ENCODE results near the gene ACVR1B. TPM values are rescaled to one million over a fixed set of nuclear protein-coding genes. Genes with fewer than 3 reads are reported as not detected.

ACVR1B gene
- total RNA-seq, result 8.1 and 9.6 TPM in 2 replicates
- 14.2 TPM for polyA plus RNA-seq (2012)

DNA sequence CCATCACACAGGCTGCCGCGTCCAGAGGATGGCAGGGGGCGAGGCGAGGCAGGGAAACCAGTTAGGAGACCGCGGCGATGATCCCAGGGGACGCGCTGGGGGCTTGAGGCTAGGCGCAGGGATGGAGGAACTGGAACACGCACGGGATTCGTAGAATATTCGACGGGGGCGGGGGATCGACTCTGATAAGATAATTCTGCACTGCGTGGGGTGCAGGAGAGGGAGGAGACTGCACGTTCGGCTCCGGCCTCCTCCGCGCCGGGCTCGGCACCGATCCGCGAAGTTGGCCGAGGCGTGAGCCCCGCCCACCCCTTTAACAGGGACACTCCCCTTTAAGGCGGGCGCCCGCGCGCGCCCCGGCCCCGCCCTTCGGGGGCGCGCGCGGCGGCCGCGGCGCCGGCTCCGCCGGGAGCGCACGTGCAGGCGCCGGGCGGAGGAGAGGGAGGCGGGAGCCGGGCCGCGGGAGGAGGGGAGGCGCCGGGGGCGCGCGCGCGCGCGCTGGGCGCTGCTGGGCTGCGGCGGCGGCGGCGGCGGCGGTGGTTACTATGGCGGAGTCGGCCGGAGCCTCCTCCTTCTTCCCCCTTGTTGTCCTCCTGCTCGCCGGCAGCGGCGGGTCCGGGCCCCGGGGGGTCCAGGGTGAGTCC, at the start of gene ACVR1B:
Gene ACVR1B, plus strand, starts transcription at position 501 of the 644 bp plus-strand sequence. Its CDS starts 45 bp downstream, at position 546.
- DNase-seq (ENCODE audit: low read depth), result peak; percentile 87

DNA sequence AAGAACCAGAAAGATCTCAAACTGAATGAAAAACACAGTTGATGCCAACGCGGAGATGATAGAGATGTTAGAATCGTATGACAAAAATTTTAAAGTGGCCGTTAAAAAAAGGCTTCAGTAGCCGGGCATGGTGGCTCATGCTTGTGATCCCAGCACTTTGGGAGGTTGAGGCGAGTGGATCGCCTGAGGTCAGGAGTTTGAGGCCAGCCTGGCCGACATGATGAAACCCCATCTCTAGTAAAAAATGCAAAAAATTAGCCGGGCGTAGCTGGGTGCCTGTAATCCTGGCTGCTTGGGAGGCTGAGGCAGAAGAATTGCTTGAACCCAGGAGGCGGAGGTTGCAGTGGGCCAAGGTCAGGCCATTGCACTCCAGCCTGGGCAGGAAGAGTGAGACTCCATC, 49.6 kb upstream of the ACVR1B start:
- no peak for DNase-seq (ENCODE audit: low read depth)

DNA sequence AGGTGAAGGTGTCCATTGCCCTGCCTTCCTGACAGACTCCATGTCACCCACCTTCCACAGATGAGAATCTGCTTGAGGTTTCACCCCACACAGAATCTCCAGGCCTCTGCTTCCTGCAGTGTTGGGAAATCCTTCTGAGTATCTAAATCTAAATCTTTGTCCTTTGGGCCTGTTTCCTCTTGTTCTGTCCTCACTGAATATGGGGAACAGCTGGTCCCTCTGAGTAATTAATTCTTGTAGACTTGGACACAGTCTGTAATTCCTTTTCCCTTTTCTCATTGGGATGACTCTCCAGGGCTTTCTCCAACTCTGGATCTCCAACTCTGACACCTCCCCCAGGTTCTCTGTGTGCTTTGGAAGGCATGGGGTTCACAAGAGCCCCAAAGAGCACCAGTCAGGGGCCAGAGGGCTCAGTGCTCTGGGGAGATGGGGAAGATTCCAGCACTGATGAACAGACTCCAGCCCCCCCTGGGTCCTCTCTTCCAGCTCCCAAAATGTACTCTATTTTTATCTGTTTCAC, 46.5 kb upstream of the ACVR1B start:
- peak; percentile 70 for DNase-seq (ENCODE audit: low read depth)

DNA sequence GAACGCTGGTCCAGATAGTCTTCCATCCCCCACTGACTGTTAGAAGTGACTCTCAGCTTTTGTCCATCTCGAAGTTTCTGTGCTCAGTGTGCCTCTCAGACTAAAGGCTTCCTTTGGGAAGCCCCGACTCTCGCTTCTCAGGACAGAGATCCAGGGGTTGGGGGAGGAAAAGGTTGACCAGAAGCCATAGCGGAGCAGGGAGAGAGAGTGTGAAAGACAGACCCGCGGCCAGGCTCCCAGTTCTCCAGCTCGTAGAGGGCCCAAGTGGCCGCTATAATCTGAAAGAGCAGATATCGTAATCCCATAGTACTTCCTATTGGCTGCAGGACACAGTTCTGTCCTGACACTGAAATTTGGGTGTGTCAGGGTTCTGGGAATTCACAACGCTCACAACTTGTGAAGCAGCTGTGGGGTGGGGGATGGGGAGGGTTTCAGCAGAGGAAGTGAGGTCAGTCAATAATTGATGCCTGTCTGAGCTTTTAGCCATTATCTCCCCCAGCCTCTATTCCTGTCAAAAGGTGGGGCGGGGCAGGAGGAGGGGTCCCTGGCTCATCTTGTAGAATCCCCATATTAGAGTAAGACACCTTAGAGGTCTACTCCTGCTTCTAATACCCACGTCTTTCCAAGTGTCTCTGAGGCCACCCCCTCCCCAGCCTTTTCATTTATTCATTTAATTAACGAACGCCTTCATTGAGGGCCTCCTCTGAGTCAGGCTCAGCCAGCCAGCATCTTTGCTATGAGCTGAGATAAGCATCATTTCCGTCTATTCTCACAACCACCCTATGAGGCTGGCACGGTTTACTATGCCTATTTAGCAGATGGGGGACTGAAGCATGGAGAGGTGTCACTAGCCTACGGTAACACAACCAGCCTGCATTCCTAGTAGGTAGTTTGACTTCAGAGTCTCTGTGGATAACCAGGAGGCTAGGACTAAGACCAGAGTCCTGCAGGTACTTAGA, 45.7 kb upstream of the ACVR1B start:
- DNase-seq (ENCODE audit: low read depth), result peak; percentile 90

DNA sequence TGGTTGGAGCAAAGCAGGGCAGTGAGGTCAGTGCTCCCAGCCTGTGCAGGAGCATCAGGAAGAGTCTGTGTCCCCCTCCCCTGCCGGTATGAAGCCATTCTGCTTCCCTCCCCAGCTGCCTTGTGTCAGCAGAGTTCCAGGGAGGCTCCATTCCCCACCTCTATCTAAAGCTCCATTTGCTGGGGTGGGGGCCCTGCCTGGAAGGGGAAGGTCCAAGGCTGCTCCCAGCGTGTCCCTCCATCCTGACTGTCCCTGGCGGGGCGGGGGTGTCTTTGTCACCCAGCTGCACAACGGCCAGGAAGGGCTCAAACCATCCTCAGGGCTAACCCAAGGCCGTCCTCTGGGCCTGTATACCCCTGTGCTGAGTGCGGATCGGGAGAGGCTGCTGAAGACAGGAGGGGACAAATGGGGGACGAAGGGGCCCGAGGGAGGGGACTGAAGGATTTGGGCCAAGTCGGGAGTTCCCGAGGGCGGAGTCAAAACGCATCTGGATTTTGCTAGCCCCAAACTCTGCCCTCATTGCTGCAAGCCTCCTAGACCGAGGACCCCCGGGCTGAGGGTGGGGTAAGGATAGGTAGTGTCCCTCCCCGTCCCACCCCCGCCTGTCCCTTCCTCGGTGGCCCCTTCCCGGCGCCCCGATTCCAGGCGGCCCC, 44.9 kb upstream of the ACVR1B start:
- no peak for DNase-seq (ENCODE audit: low read depth)

DNA sequence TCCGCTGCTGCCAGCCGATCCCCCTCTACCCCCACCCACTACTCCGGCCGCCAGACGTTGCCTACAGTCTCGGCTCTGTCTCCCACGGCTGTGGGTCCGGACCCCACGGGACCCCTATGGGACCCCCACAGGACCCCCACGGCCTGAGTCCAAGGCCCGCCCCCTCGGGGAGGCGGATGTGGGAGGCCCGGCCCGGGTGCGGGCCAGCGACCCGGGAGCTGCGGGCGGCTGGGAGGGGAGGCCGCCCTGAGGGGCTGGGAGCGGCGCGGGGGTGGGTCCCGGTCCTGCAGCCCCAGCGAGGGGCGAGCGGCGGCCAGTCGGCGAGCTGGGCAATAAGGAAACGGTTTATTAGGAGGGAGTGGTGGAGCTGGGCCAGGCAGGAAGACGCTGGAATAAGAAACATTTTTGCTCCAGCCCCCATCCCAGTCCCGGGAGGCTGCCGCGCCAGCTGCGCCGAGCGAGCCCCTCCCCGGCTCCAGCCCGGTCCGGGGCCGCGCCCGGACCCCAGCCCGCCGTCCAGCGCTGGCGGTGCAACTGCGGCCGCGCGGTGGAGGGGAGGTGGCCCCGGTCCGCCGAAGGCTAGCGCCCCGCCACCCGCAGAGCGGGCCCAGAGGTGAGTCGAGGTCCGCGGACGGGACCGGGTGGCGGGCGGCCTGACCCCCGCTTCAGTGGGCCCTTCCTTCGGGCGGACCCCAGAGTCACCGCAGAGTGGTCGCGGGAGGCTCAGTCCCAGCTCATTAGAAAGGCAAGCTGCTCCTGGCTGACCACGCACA, 44.2 kb upstream of the ACVR1B start, which contains the start of gene ACVRL1:
Gene ACVRL1, plus strand, starts transcription at position 422 of the 773 bp plus-strand sequence. CDS start 4,971 bp downstream, outside the sequence.
- DNase-seq (ENCODE audit: low read depth), result no peak

DNA sequence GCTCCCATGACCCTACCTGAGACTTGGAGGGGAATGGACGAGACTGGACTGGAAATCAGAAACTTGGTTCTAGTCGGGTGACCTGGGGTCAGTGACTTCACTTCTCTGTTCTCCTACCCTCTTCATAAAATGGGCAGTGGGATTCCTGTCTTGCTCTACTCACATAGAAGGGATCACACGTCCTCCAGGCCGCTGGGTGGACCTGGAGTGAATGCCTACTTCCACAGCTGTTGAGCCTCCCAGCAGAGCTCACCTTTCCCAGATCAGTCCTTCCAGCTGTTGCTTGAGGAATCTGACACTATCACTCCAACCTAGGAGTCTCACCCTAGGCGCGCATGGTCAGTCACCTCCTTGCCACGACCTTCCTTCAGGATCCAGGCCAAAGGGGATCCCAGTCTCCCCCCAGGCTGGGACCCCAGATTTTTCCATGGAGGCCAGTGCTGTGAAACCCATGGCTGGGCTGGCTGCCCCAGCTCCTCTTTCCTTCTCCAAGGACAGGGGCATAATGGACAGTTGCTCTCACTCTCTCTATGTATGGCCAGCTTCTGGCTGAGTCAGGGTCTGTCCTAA, 43.6 kb upstream of the ACVR1B start:
- DNase-seq (ENCODE audit: low read depth), result no peak

DNA sequence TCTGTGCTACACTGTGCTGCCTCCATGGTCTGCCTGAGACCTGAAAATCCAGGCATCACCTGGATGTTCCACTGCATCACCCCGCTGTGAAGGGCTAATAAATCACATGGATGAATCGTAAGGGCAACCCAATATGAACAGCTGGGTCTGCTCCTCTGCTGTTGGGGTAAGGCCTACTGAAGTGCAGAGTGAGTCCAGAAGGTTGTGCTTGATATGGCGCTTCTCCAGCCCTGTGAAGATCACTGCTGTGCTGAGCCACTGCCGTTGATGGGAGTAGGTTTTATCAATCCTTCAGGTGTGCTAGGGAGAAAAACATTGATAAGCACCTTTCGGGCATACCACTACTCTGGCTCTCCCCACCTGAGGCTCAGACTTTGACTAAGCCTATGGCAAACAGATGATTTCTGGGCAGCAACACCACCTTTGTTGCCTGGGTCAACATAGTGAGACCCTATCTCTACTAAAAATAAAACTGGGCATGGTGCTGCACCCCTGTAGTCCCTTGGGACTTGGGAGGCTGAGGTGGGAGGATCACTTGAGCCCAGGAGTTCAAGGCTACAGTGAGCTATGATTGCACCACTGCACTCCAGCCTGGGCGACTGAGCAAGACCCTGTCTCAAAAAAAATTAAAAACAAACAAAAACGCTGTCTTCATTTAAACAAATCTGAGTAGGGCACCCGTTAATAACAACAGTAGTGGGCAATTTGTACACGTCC, 42.5 kb upstream of the ACVR1B start:
- no peak for DNase-seq (ENCODE audit: low read depth)

DNA sequence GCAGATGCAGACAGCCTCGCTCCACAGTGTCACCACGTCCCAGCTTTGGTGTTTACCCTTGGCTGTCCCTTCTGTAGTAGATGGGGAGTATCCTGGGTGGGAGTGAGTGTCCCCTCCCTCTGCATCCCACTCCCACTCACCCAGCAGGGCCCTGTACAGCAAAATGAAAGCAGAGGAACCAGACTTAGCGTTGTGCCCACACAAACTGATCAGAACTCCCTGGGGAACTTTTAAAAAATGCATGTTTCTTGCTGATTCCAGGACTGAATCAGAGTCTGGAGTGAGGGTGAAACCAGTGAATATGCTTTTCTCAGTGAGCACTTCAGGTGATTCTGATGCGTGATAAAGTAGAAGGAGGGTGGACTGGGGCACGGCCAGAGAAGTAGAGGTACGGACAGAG, 41.3 kb upstream of the ACVR1B start:
- DNase-seq (ENCODE audit: low read depth), result no peak

DNA sequence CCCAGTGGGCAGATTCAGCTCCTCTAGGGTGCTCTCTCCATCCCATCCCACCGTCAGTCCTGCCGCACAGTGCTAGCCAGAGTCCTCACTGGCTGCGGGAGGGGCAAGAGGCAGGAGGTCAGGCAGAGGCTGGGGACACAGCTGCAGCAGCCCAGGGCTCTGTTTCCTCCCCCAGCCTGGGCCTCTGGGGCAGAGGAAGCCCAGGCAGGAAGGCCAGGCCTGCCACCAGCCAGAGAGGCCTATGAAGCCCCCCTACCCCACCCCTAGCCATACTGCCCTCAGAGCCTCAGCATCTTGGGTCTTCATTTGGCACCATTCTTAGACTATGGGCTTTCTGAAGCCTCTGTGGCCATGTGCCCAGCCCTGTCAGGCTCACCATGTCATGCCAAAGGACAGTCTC, 40.8 kb upstream of the ACVR1B start:
- DNase-seq (ENCODE audit: low read depth), result no peak

DNA sequence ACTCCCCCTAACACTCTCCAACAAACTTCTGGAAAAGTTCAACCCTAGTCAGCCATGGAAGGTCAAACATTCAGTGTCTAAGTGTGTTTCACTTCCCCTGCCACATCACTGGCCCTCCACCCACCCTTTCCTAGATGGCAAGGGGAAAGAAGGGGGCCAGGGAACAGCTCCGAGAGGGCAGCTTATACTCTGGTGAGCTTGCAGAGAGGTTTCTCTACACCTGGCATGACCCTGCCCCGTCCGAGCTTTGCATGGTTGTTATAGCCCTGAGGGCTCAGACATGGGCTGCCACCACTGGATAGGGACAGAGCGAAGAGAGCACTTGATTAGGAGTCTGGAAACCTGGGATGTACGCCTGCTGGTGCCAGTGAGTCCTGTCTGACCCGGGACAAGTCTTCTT, 40.2 kb upstream of the ACVR1B start:
- DNase-seq (ENCODE audit: low read depth), result no peak

DNA sequence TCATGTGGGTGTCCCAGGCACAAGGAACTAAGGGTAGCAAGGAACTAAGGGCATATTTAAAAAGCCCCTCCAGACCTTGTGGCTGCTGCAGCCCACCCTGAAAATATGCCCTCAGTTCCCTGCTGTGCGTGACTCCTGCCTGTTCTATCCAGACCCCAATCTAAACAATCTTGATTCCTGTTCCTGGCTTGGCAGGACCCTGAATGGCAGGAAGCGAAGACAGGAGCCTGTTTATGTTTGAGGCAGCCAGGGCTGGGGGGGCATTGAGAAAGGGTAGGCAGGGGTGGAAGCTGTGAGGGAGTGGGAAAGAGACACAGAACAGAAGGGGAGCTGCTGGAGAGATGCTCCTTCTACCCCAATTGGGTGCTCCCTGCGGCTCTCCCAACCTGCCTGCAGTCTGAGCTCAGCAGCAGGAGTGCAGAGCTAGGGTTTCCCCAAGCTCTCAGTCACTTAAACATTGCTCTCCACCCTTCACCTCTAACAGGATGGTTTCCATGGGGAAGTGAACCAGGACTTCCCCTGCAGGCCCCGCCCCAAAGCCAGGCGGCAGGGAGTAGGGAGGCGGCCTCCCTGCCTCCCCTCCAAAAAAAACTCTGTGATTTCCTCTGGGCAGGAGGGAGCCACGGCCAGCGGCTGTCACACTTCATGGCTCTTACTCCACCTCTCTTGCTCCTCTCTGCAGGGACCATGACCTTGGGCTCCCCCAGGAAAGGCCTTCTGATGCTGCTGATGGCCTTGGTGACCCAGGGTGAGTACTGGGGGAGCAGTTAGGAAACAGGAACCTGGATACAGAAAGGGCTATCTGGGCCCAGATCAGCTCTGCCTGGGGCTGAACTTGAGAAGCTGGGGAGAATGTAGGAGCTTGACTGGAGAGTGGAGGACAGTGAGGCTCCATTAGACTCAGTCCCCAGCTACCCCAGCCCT, 39.4 kb upstream of the ACVR1B start:
- no peak for DNase-seq (ENCODE audit: low read depth)

DNA sequence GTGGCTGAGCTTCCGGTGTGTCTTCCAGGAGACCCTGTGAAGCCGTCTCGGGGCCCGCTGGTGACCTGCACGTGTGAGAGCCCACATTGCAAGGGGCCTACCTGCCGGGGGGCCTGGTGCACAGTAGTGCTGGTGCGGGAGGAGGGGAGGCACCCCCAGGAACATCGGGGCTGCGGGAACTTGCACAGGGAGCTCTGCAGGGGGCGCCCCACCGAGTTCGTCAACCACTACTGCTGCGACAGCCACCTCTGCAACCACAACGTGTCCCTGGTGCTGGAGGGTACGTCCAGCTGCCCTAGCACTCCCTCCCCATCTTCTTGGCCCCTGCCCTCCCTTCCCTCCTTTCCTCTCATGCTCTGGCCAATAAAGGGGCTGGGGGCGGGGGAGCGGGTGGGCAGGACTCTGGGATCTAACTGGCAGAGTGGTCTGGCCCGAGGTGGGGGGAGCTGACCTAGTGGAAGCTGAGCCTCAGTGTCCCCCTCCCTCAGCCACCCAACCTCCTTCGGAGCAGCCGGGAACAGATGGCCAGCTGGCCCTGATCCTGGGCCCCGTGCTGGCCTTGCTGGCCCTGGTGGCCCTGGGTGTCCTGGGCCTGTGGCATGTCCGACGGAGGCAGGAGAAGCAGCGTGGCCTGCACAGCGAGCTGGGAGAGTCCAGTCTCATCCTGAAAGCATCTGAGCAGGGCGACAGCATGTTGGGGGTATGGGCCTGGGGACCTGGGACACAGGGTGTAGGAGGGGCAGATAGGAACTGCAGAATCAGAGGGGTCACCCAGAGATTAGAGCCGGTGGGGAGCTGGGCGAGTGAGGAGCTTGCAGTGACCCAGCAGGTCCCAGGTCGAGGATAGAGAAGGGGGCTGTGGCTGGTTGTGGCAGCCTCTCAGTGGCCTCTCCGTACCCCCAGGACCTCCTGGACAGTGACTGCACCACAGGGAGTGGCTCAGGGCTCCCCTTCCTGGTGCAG, 38.1 kb upstream of the ACVR1B start:
- DNase-seq (ENCODE audit: low read depth), result no peak

DNA sequence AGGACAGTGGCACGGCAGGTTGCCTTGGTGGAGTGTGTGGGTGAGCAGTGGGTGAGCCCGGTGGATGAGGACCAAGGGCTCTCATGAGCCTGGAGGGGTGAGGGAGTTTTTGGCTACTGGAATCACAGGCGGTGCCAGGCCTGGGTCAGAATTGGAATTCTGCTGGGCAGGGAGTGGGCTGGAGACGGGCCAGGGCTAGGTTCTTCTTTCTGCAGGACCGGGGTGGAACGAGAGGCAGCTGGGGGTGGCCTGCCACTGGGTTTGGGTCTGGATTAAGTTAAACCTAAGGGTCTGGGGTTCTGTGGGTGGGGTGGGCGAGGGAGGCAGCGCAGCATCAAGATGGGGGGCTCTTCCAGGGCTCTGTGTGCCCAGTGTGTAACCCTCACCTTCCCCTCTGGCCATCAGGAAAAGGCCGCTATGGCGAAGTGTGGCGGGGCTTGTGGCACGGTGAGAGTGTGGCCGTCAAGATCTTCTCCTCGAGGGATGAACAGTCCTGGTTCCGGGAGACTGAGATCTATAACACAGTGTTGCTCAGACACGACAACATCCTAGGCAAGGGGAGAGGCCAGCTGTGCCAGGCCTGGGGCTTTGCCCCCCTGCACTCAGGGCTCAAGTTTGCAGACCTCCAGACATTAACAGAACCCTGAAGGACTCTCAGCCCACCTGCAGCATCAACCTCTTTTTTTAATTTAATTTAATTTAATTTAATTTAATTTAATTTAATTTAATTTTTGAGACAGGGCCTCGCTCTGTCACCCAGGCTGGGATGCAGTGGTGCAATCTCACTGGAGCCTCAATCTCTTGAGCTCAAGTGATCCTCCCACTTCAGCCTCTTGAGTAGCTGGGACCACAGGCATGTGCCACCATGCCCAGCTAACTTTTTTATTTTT, 37.2 kb upstream of the ACVR1B start:
- DNase-seq (ENCODE audit: low read depth), result no peak

DNA sequence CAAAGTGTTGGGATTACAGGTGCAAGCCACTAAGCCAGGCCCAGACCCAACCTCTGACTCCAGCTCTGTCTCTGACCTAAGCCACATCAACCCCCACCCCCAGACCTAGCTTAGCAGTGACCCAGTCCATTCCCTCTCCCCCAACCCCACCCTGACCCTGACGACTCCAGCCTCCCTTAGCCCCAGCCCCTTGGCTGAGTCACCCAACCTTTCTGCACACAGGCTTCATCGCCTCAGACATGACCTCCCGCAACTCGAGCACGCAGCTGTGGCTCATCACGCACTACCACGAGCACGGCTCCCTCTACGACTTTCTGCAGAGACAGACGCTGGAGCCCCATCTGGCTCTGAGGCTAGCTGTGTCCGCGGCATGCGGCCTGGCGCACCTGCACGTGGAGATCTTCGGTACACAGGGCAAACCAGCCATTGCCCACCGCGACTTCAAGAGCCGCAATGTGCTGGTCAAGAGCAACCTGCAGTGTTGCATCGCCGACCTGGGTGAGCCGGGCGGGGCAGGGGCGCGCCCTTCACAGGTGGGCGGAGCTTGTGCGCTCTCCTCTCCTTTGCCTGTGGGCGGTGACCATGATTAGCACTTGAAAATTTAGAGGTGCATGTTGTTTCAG, 36.4 kb upstream of the ACVR1B start:
- no peak for DNase-seq (ENCODE audit: low read depth)

DNA sequence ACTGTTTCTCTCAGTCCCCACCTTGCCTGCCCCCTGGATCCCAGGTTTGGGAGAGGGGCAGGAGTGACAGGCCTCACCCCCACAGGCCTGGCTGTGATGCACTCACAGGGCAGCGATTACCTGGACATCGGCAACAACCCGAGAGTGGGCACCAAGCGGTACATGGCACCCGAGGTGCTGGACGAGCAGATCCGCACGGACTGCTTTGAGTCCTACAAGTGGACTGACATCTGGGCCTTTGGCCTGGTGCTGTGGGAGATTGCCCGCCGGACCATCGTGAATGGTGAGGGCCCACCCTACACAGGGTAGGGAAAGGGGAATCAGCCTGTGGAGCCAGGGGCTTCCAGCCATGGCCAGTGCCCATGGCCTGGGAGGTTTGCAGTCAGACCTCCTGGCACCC, 35.5 kb upstream of the ACVR1B start:
- DNase-seq (ENCODE audit: low read depth), result no peak

Data from myocyte (in vitro differentiated cells).